T-helper 2 cell treated with Interferon-gamma antibody and Interleukin-4, amounts not matched to agents 5 μg/mL and 100 μg/mL, for 36 hours (primary cell): ENCODE results near the gene ARL14.
"Not testable (repeated sequence)": the region's sequence is repeated elsewhere in the genome, so short reads cannot be mapped to it uniquely, and the experiment has no call there.

Experiments used
- DNase-seq: peaks from one replicate; pipeline ENCODE4 v3.0.0; 2021; ENCODE audit warnings: low spot score
- H3K27ac Mint-ChIP-seq: one replicate; pipeline ENCODE4 v1.8.0; 2021; ENCODE audit warnings: mild to moderate bottlenecking, mixed read lengths
- H3K27me3 Mint-ChIP-seq: one replicate; pipeline ENCODE4 v1.8.0; 2021; ENCODE audit warnings: low read depth, mixed read lengths
- H3K36me3 Mint-ChIP-seq: one replicate; pipeline ENCODE4 v1.8.0; 2021; ENCODE audit warnings: low read depth, mixed read lengths
- H3K4me1 Mint-ChIP-seq: one replicate; pipeline ENCODE4 v1.8.0; 2021; ENCODE audit warnings: low read depth, mixed read lengths
- H3K4me3 Mint-ChIP-seq: one replicate; pipeline ENCODE4 v1.8.0; 2022; ENCODE audit warnings: mild to moderate bottlenecking, moderate library complexity, mixed read lengths
- H3K9me3 Mint-ChIP-seq: one replicate; pipeline ENCODE4 v1.8.0; 2021; ENCODE audit warnings: mixed read lengths

Gene ARL14

DNA sequence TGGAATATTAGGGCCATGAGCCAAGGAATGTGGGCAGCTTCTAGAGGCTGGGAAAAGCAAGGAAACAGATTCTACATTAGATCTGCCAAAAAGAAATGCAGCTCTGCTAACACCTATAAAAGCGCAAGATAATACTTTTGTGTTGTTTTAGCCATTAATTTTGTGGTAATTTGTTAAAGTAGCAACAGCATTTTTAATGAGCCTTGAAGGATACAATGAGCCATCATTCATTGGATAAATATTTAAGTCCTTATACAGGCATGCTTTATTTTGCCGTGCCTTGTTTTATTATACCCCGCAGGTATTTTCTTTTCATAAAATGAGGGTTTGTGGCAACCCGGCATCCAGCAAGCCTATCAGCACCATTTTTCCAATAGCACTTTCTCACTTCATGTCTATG is 15.0 kb downstream of the ARL14 start:
- Mint-ChIP-seq H3K4me3 (no peak overlapping the region), H3K27ac (no peak overlapping the region), H3K36me3 (no peaks in the 10 kb centered on the region), H3K4me1 (peaks cover 2% of the 10 kb centered on the region), H3K27me3 (peaks cover 3% of the 10 kb centered on the region), H3K9me3 (no peaks in the 10 kb centered on the region)
- no peak for DNase-seq

- no peak overlapping the region for H3K27ac Mint-ChIP-seq
- no peaks in the 10 kb centered on the region for H3K36me3 Mint-ChIP-seq
- no peak overlapping the region for H3K4me3 Mint-ChIP-seq
- H3K27me3 Mint-ChIP-seq = peaks cover 2% of the 10 kb centered on the region
- no peaks in the 10 kb centered on the region for H3K9me3 Mint-ChIP-seq
- DNase-seq = no peak
- peaks cover 5% of the 10 kb centered on the region for H3K4me1 Mint-ChIP-seq
Measured at GRCh38 chr3:160693191-160693590, 16.2 kb downstream of the ARL14 start.

GRCh38 chr3:160694345-160694744 is 17.4 kb downstream of the ARL14 start:
- Mint-ChIP-seq H3K27me3 (no peaks in the 10 kb centered on the region), H3K4me1 (peaks cover 5% of the 10 kb centered on the region), H3K4me3 (no peak overlapping the region), H3K27ac (no peak overlapping the region), H3K36me3 (no peaks in the 10 kb centered on the region), H3K9me3 (no peaks in the 10 kb centered on the region)
- no peak for DNase-seq

DNA sequence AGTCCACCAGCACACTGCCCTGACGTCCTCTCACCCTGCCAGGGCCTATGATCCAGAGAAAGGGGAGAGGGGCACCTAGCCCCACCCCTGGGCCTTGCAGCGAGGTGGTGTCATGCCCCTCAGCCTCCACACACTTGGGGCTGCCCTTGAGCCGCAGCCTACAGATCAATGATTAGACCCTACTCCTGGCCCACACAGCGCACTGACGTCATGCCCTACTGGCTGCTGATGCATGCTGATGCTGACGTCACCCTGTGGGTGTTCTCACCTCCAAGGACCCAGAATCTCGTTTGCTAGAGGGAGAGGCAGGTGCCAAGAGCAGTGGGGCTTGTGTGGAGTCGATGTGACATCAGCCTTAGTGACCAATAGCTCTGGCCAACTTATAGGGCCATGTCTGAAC is 18.0 kb downstream of the ARL14 start:
- no peaks in the 10 kb centered on the region for H3K9me3 Mint-ChIP-seq
- no peak overlapping the region for H3K27ac Mint-ChIP-seq
- H3K27me3 Mint-ChIP-seq = no peaks in the 10 kb centered on the region
- H3K36me3 Mint-ChIP-seq = no peaks in the 10 kb centered on the region
- no peak for DNase-seq
- peaks cover 5% of the 10 kb centered on the region for H3K4me1 Mint-ChIP-seq
- no peak overlapping the region for H3K4me3 Mint-ChIP-seq

DNA sequence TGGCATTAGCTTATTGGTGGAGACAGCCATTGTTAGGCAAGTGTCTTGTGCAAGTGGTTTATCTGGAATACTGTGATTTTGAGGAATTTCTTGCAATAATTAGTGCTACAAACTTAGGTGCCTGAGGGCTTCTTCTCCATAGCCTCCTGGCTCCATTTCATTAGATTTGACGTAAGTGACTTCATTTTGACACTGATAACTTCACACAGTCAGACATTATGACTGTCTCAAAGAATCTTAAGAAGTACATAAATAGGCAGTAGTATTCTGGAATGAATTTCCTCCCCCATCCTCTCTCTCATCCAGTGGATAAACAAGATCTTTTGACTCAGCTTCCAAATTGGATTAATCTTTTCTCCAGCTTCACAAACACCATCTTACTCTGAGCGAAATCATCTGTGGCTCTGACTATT is 19.0 kb downstream of the ARL14 start:
- Mint-ChIP-seq H3K4me1 (peaks cover 5% of the 10 kb centered on the region), H3K4me3 (no peak overlapping the region), H3K27ac (no peak overlapping the region), H3K27me3 (peaks cover 1% of the 10 kb centered on the region), H3K36me3 (no peaks in the 10 kb centered on the region), H3K9me3 (no peaks in the 10 kb centered on the region)
- no peak for DNase-seq

- Mint-ChIP-seq H3K9me3 (no peaks in the 10 kb centered on the region), H3K36me3 (no peaks in the 10 kb centered on the region), H3K27me3 (peaks cover 4% of the 10 kb centered on the region), H3K4me3 (no peak overlapping the region), H3K27ac (no peak overlapping the region), H3K4me1 (peaks cover 3% of the 10 kb centered on the region)
- DNase-seq = no peak
Measured at GRCh38 chr3:160697637-160698380, 20.8 kb downstream of the ARL14 start.

DNA sequence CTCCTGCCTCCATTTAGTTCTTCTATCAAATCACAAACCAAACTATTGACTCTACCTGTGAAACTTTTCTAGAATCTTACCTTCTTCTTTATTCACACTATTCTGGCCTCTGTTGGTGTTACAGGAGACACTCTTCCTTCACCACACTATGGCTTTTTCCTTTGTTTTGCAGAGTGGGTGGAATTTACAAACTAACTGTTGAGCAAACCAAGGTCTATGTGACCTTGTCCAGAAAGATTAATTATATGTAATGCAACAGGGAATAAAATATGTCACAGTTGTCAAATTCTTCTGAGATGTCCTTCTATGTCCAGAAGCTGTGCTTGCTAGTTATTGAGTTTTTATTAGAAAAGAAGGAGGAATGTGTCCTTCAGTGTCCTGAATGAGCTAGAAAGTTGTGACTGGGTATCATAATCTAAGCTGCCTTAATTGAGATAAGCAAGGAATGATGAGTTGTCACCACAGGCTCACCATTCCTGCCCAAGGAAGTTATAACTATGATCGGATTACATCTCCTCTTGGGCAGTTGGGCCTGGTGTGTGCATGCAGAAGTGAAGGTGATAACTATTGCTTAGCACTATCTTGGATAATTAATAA is 21.7 kb downstream of the ARL14 start:
- Mint-ChIP-seq H3K27ac (no peak overlapping the region), H3K9me3 (no peaks in the 10 kb centered on the region), H3K36me3 (no peaks in the 10 kb centered on the region), H3K4me3 (no peak overlapping the region), H3K27me3 (peaks cover 6% of the 10 kb centered on the region), H3K4me1 (peaks cover 3% of the 10 kb centered on the region)
- DNase-seq = no peak

DNA sequence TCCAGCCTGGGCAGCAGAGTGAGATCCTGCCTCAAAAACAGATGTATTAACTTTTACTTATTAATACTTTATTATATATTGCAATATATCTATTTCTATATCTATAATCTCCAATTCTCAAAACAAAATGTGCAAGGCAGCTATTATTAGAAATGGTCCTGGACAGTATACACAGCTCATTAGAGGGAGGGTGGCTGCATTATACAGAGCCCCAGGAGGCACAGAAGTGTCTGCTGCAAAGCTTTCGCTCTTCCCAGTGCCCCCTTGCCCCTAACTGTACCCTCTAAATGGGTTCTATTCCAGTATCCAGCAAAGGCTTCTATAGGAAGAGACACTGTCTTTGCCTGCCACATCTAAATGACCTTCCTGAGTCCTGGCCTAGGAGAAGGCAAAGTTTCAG is 24.5 kb downstream of the ARL14 start:
- DNase-seq = no peak
- Mint-ChIP-seq H3K4me1 (peaks cover 3% of the 10 kb centered on the region), H3K27ac (no peak overlapping the region), H3K27me3 (peaks cover 8% of the 10 kb centered on the region), H3K36me3 (no peaks in the 10 kb centered on the region), H3K9me3 (no peaks in the 10 kb centered on the region), H3K4me3 (no peak overlapping the region)

GRCh38 chr3:160702290-160702689 is 25.3 kb downstream of the ARL14 start:
- H3K4me3 Mint-ChIP-seq = no peak overlapping the region
- no peak for DNase-seq
- peaks cover 3% of the 10 kb centered on the region for H3K4me1 Mint-ChIP-seq
- peaks cover 10% of the 10 kb centered on the region for H3K27me3 Mint-ChIP-seq
- no peaks in the 10 kb centered on the region for H3K36me3 Mint-ChIP-seq
- no peak overlapping the region for H3K27ac Mint-ChIP-seq
- H3K9me3 Mint-ChIP-seq = no peaks in the 10 kb centered on the region

DNA sequence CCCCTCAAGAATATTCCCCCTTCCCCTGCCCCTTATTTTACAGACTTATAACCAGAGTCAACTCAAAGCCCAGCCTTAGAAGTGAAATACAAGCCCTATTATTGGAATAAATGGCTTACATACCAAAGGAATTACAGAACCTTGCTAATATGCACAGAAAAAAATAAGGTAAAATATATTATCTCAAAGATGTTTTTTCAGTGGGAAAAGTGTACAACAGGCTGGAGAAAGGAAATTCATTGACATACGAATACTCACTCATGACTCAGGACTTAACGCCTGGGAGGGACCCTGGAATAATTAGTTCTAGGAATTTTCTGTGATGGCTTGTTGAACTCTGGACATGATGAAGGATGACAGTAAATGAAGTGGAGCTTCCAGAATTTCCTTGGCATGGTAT is 27.0 kb downstream of the ARL14 start:
- Mint-ChIP-seq H3K27ac (no peak overlapping the region), H3K9me3 (no peaks in the 10 kb centered on the region), H3K4me3 (no peak overlapping the region), H3K36me3 (no peaks in the 10 kb centered on the region), H3K4me1 (no peaks in the 10 kb centered on the region), H3K27me3 (peaks cover 23% of the 10 kb centered on the region)
- no peak for DNase-seq

DNA sequence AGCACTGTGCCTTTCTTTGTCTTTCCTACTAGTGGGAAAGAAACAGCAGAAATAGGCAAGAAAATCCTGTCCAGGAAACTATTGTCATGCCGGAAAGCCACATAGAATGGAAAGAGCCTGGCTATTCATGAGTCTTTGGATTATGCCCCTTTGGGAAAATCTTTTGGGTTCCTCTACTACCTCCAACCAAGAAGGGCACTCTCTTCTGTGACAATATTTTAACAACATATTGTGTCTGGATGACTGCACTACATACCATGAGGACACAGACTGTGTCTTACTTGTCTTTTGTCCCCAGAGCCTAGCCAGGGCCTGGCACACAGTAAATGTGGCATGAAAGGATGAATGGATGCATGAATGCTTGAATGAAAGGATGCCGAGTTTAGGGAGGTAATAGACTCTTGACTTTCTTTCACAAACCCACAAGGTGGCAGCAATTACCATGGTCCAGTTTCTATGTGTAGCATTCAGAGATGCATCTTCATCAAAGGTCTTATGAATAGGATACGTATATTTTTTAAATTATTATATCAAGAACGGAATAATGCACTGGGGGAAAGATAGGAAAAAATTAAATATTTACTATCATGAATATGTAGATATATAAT is 30.3 kb downstream of the ARL14 start:
- no peak overlapping the region for H3K4me3 Mint-ChIP-seq
- H3K36me3 Mint-ChIP-seq = no peaks in the 10 kb centered on the region
- no peaks in the 10 kb centered on the region for H3K9me3 Mint-ChIP-seq
- H3K4me1 Mint-ChIP-seq = no peaks in the 10 kb centered on the region
- peaks cover 28% of the 10 kb centered on the region for H3K27me3 Mint-ChIP-seq
- H3K27ac Mint-ChIP-seq = no peak overlapping the region
- DNase-seq = no peak

DNA sequence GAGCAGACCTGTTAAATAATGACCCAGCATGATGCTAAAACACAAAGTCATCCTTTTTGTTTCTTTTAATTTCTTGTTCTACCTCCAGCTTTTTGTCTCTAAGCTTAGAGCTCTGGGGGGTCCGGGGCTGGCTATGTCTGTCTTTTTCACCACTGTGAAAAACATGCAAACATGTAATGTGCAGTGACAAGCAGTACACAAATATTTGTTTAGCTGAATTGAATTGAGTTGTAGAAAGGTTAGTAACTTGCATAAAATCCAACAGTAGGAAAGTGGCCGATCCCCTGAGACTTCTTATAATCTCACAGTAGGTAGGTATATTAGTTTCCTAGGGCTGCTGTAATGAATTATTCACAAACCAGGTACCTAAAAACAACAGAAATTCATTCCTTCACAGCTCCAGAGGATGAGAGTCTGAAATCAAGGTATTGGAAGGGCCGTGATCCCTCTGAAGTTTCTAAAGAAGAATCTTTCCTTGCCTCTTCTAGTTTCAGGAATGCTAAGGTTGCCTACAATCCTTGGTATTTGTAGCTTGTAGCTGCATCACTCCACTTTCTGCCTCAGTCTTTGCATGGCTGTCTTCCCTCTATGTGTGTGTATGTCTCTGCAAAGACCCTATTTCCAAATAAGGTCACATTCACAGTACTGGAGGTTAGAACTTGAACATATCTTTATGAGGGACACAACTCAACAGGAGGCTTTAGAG is 32.7 kb downstream of the ARL14 start:
- H3K36me3 Mint-ChIP-seq = no peaks in the 10 kb centered on the region
- DNase-seq = no peak
- H3K9me3 Mint-ChIP-seq = no peaks in the 10 kb centered on the region
- H3K27ac Mint-ChIP-seq = no peak overlapping the region
- H3K27me3 Mint-ChIP-seq = peaks cover 23% of the 10 kb centered on the region
- H3K4me1 Mint-ChIP-seq = no peaks in the 10 kb centered on the region
- H3K4me3 Mint-ChIP-seq = no peak overlapping the region

DNA sequence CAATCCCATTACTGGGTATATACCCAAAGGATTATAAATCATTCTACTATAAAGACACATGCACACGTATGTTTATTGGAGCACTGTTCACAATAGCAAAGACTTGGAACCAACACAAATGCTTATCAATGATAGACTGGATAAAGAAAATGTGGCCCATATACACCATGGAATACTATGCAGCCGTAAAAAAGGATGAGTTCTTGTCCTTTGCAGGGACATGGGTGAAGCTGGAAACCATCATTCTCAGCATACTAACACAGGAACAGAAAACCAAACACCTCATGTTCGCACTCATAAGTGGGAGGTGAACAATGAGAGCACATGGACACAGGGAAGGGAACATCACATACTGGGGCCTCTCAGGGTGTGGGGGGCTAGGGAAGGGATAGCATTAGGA is 36.2 kb downstream of the ARL14 start:
- H3K9me3 Mint-ChIP-seq, H3K36me3 Mint-ChIP-seq, H3K27ac Mint-ChIP-seq, H3K4me3 Mint-ChIP-seq, DNase-seq, H3K4me1 Mint-ChIP-seq: not testable (repeated sequence)
- peaks cover 20% of the 10 kb centered on the region for H3K27me3 Mint-ChIP-seq

DNA sequence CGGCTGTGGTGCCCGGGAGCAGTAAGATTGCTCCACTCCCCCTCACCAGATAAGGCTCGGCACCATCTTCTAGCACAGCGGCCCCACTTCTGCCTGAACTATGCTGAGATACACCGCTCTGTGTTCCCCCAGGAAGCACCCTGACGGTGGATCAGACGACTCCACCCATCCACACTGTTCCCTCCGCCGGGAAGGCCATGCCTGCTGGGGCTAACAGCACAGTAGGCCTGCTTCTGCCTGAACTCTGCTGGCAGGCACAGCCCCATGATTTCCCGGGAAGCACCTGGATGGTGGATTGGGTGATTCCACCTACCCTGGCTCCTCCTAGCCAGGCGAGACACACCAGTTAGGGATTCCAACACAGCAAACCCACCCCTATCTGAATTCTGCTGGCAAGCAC is 42.8 kb downstream of the ARL14 start:
- Mint-ChIP-seq H3K27me3 (peaks cover 6% of the 10 kb centered on the region), H3K4me3 (no peak overlapping the region)

More for the DNA sequence above, 42.8 kb downstream of the ARL14 start:
- Mint-ChIP-seq H3K4me1 (no peaks in the 10 kb centered on the region), H3K36me3 (no peaks in the 10 kb centered on the region), H3K9me3 (no peaks in the 10 kb centered on the region), H3K27ac (no peak overlapping the region)
- no peak for DNase-seq
